H1 (cell line): ENCODE data around the gene HOXB7. TPM values are rescaled to one million over a fixed set of nuclear protein-coding genes. Genes with fewer than 3 reads are reported as not detected.

Experiments
- CTCF ChIA-PET: fragments of 300-600 bp; sonication (Branson Sonifier 250); formaldehyde crosslinking; loops from one replicate; lab custom pipeline; 2021; ENCODE audit not compliant: partially characterized antibody; lab: Charles Lee
- POLR2A ChIA-PET: fragments of 300-600 bp; sonication (Branson Sonifier 250); formaldehyde crosslinking; loops from one replicate; lab custom pipeline; 2021; ENCODE audit warnings: inconsistent platforms; ENCODE audit not compliant: partially characterized antibody; lab: Charles Lee
- DNase-seq, 2 experiments: peaks; one replicate each; pipeline versions ENCODE4 v3.0.0 to v3.0.0-alpha.2; 2010 to 2022; ENCODE audit warnings: low spot score in 2 of 2, low read depth in 1 of 2, mixed read lengths in 1 of 2
- FAIRE-seq: peaks from 2 replicates; lab custom pipeline; 2011; peaks lifted over from hg19 to GRCh38; lab: Jason Lieb, UNC
- H2AFZ ChIP-seq: 2 replicates; pipeline ENCODE4 v1.8.1; 2012; ENCODE audit warnings: low read length, inconsistent platforms
- H2AK5ac ChIP-seq: 2 replicates; pipeline ENCODE4 v1.6.1; 2013; ENCODE audit warnings: low read depth, low read length
- H2BK120ac ChIP-seq: replicated peaks from 2 replicates; pipeline ENCODE3; 2013; ENCODE audit warnings: low read depth, low read length, inconsistent platforms
- H2BK12ac ChIP-seq: 2 replicates; pipeline ENCODE4 v1.6.1; 2013; ENCODE audit warnings: low read depth, low read length
- H2BK15ac ChIP-seq: 2 replicates; pipeline ENCODE4 v1.6.1; 2013; ENCODE audit warnings: low read length
- H2BK20ac ChIP-seq: 2 replicates; pipeline ENCODE4 v1.6.1; 2013; ENCODE audit warnings: low read length
- H2BK5ac ChIP-seq: 2 replicates; pipeline ENCODE4 v1.6.1; 2013; ENCODE audit warnings: low read depth, low read length
- H3K14ac ChIP-seq: 2 replicates; pipeline ENCODE4 v1.6.1; 2013; ENCODE audit warnings: inconsistent platforms; ENCODE audit not compliant: insufficient read length
- H3K18ac ChIP-seq: 2 replicates; pipeline ENCODE4 v1.6.1; 2013; ENCODE audit warnings: low read length; ENCODE audit errors: extremely low read depth
- H3K23ac ChIP-seq: 2 replicates; pipeline ENCODE4 v1.6.1; 2013; ENCODE audit warnings: inconsistent platforms; ENCODE audit not compliant: insufficient read length
- H3K23me2 ChIP-seq: 2 replicates; pipeline ENCODE4 v1.6.1; 2013; ENCODE audit warnings: low read depth, low read length
- H3K27ac ChIP-seq: 2 replicates; pipeline ENCODE4 v1.6.1; 2011; ENCODE audit warnings: low read depth, low read length, inconsistent platforms
- H3K27me3 ChIP-seq, 4 experiments: replicated peaks in 1 of 4; 1 replicate in 1 of 4; 2 replicates in 3 of 4; pipeline versions ENCODE4 v1.6.1 to v1.8.1; 2011 to 2013; ENCODE audit warnings: low read length in 3 of 4, mild to moderate bottlenecking in 3 of 4, inconsistent platforms in 2 of 4, mixed read lengths in 2 of 4, moderate library complexity in 1 of 4; ENCODE audit not compliant: control insufficient read depth in 3 of 4, insufficient read depth in 3 of 4; ENCODE audit errors: extremely low read depth in 1 of 4
- H3K36me3 ChIP-seq, 4 experiments: 2 replicates each; pipeline versions ENCODE4 v1.6.1 to v1.8.1; 2011 to 2013; ENCODE audit warnings: mild to moderate bottlenecking in 4 of 4, low read length in 3 of 4, moderate library complexity in 2 of 4, control low read depth in 1 of 4, inconsistent platforms in 1 of 4; ENCODE audit not compliant: insufficient read depth in 4 of 4, control insufficient read depth in 2 of 4
- H3K4ac ChIP-seq: replicated peaks from 2 replicates; pipeline ENCODE3; 2013; ENCODE audit warnings: low read length, low read depth, mixed read lengths, inconsistent platforms; ENCODE audit not compliant: insufficient read length
- H3K4me1 ChIP-seq, 4 experiments: replicated peaks in 1 of 4; 1 replicate in 1 of 4; 2 replicates in 3 of 4; pipeline versions ENCODE4 v1.6.1 to v1.8.1; 2011 to 2013; ENCODE audit warnings: low read length in 3 of 4, inconsistent platforms in 2 of 4, mixed read lengths in 1 of 4; ENCODE audit not compliant: insufficient read depth in 4 of 4, control insufficient read depth in 3 of 4
- H3K4me2 ChIP-seq, 2 experiments: 2 replicates each; pipeline versions ENCODE4 v1.6.1 to v1.8.1; 2011 to 2013; ENCODE audit warnings: low read depth in 2 of 2, low read length in 2 of 2, control low read depth in 1 of 2, inconsistent platforms in 1 of 2, mild to moderate bottlenecking in 1 of 2; ENCODE audit not compliant: insufficient read depth in 1 of 2
- H3K4me3 ChIP-seq, 4 experiments: fragments of 200-600, 300-600 bp in 1 of 4; sonication (generic), shearing (Covaris generic), sonication (Bioruptor Twin) in 1 of 4; 2 replicates each; pipeline versions ENCODE4 v1.5.1 to v1.8.1; 2011 to 2016; ENCODE audit warnings: low read length in 4 of 4, low read depth in 3 of 4, control low read depth in 2 of 4, inconsistent platforms in 2 of 4, mild to moderate bottlenecking in 2 of 4, mixed read lengths in 1 of 4, moderate library complexity in 1 of 4; ENCODE audit not compliant: insufficient read depth in 2 of 4; ENCODE audit errors: extremely low read depth in 1 of 4
- H3K56ac ChIP-seq: replicated peaks from 2 replicates; pipeline ENCODE3; 2013; ENCODE audit warnings: low read depth, mild to moderate bottlenecking, mixed read lengths, low read length, inconsistent platforms; ENCODE audit not compliant: insufficient read length
- H3K79me1 ChIP-seq: 2 replicates; pipeline ENCODE4 v1.6.1; 2013; ENCODE audit warnings: low read depth, low read length, control low read depth
- H3K79me2 ChIP-seq, 2 experiments: 2 replicates each; pipeline versions ENCODE4 v1.6.1 to v1.8.1; 2012 to 2013; ENCODE audit warnings: low read length in 2 of 2, mild to moderate bottlenecking in 2 of 2, inconsistent platforms in 1 of 2; ENCODE audit not compliant: insufficient read depth in 2 of 2, control insufficient read depth in 1 of 2
- H3K9ac ChIP-seq, 4 experiments: replicated peaks in 1 of 4; 1 replicate in 1 of 4; 2 replicates in 3 of 4; pipeline versions ENCODE4 v1.6.1 to v1.8.1; 2011 to 2013; ENCODE audit warnings: low read depth in 3 of 4, low read length in 3 of 4, control low read depth in 2 of 4, mild to moderate bottlenecking in 2 of 4, moderate library complexity in 2 of 4, inconsistent platforms in 1 of 4; ENCODE audit errors: extremely low read depth in 1 of 4
- H3K9me3 ChIP-seq, 2 experiments: 2 replicates each; pipeline versions ENCODE4 v1.6.1 to v1.8.1; 2012 to 2013; ENCODE audit warnings: mild to moderate bottlenecking in 2 of 2, moderate library complexity in 2 of 2, control low read depth in 1 of 2, inconsistent platforms in 1 of 2, low read depth in 1 of 2, low read length in 1 of 2, mixed read lengths in 1 of 2; ENCODE audit not compliant: insufficient read depth in 2 of 2
- H4K20me1 ChIP-seq, 2 experiments: replicated peaks in 1 of 2; 2 replicates each; pipeline versions ENCODE3 to v1.8.1; 2011 to 2013; ENCODE audit warnings: inconsistent platforms in 2 of 2, low read length in 2 of 2, mild to moderate bottlenecking in 1 of 2; ENCODE audit not compliant: insufficient read depth in 2 of 2, control insufficient read depth in 1 of 2
- H4K5ac ChIP-seq: 2 replicates; pipeline ENCODE4 v1.6.1; 2013; ENCODE audit warnings: low read length, low read depth, mixed read lengths, inconsistent platforms; ENCODE audit not compliant: insufficient read length
- H4K8ac ChIP-seq: 2 replicates; pipeline ENCODE4 v1.8.0; 2013; ENCODE audit warnings: mild to moderate bottlenecking, moderate library complexity, low read length, inconsistent platforms; ENCODE audit not compliant: insufficient read depth; ENCODE audit errors: extremely low read depth
- H4K91ac ChIP-seq: replicated peaks from 2 replicates; pipeline ENCODE3; 2013; ENCODE audit warnings: low read length, mixed read lengths, inconsistent platforms; ENCODE audit not compliant: insufficient read length
- CBX8 ChIP-seq: fragments of 300-800, 300-1000 bp; sonication (generic); IDR thresholded peaks from 2 replicates; pipeline ENCODE4 v1.7.1; 2016; ENCODE audit warnings: low read depth, low read length, borderline replicate concordance
- USF2 ChIP-seq: IDR thresholded peaks from 2 replicates; pipeline ENCODE4 v1.6.1; 2011; ENCODE audit warnings: low read length, improper control_type of control experiment
- WGBS, 2 experiments: shearing (Covaris generic) in 1 of 2; methylation state at CpG; one replicate each; pipeline versions ENCODE4 v1.1.6 to v1.1.7; 2013 to 2015; ENCODE audit warnings: low lambda C conversion rate in 2 of 2, mixed read lengths in 2 of 2, inconsistent platforms in 1 of 2, low coverage in 1 of 2, missing lambda C conversion rate in 1 of 2; ENCODE audit not compliant: insufficient replicate concordance in 2 of 2, insufficient coverage in 1 of 2, insufficient read length in 1 of 2; ENCODE audit errors: extremely low coverage in 1 of 2, missing lambda C conversion rate in 1 of 2; 5-methylcytosine and 5-hydroxymethylcytosine counted together
- polyA plus RNA-seq, 7 experiments: library from polyadenylated mRNA; depleted of rRNA in 3 of 7; stranded (reverse) in 5 of 7; unstranded in 2 of 7; fragments of >200 nt in 5 of 7; fragments of 200-250 nt in 2 of 7; gene quantifications; 1 replicate in 5 of 7; 2 replicates in 1 of 7; 4 replicates in 1 of 7; pipeline versions ENCODE4 v1.2.1 to v1.2.3, GENCODE V29; 2011 to 2013; ENCODE audit warnings: missing spikeins in 2 of 7, mixed read lengths in 2 of 7
- total RNA-seq: library from RNA; stranded (reverse); fragmentation: NEBNext Ultra II Directional; extraction: Animal tissue kit (Norgen Biotek cat#: 25700); gene quantifications from 2 replicates; pipeline ENCODE4 v1.2.1, GENCODE V29; 2021
- TF ChIP-seq, protein P1 (sequence below): IDR thresholded peaks from 2 replicates; pipeline ENCODE4 v1.6.1; 2012; ENCODE audit warnings: inconsistent platforms

HOXB7 gene
- total and polyA plus RNA-seq, 2 of the 8 experiments (the other 6 are each of a cell fraction or from before 2014, with no cell fraction given) = not detected

DNA sequence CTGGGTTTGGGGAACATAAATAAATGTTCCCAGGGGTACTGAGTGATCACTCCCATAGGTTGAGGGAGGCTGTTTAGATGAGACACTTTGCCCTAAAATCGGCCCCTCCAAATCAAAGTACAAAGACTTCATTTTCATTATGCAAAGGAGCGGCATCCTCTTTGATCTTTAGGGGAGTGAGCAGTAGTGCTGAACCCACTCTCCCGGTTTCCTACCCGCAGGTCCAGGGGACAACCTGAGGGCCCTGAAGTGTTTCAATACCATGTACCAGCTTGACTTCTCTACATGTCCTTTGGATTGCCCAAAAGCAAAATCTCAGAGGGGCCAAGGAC lies 9.6 kb downstream of the HOXB7 start:
- TF ChIP-seq, protein P1, sequence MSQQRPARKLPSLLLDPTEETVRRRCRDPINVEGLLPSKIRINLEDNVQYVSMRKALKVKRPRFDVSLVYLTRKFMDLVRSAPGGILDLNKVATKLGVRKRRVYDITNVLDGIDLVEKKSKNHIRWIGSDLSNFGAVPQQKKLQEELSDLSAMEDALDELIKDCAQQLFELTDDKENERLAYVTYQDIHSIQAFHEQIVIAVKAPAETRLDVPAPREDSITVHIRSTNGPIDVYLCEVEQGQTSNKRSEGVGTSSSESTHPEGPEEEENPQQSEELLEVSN = no peak
- TF ChIP-seq CBX8 (0 out of 2 replicates have a peak, but pooled peaks have one; percentile 3), USF2 (no peak)
- Histone ChIP-seq H4K8ac (no peak overlapping the region), H4K91ac (no peak overlapping the region), H2AK5ac (no peak overlapping the region), H3K4me3 (no peak overlapping the region), H2BK5ac (no peak overlapping the region), H4K5ac (no peak overlapping the region), H3K56ac (no peak overlapping the region), H3K4ac (no peak overlapping the region), H2AFZ (no peak overlapping the region), H2BK12ac (no peak overlapping the region), H2BK120ac (no peak overlapping the region), H3K79me2 (no peaks in the 10 kb centered on the region), H3K4me1 (peaks cover 0 to 6% (median 2%) of the 10 kb centered on the region in 4 experiments; a peak in 3 of 7 replicates), H3K27ac (no peak overlapping the region), H3K18ac (no peak overlapping the region), H3K27me3 (peaks cover 99 to 100% (median 100%) of the 10 kb centered on the region in 4 experiments), H3K23me2 (no peaks in the 10 kb centered on the region), H3K23ac (no peak overlapping the region), H2BK15ac (no peak overlapping the region), H3K9ac (no peak overlapping the region), H2BK20ac (no peak overlapping the region), H4K20me1 (peaks cover 32 to 57% of the 10 kb centered on the region in 2 experiments), H3K14ac (no peak overlapping the region), H3K79me1 (no peaks in the 10 kb centered on the region), H3K4me2 (no peak overlapping the region), H3K9me3 (no peaks in the 10 kb centered on the region), H3K36me3 (peaks cover 0 to 3% (median 0%) of the 10 kb centered on the region in 4 experiments; a peak in 1 of 8 replicates)
- ChIA-PET POLR2A (no interaction called here), CTCF (interaction anchor here (0.8 to 2.1 kb wide), 14 partner anchors 9 to 386 kb away, joined by 3 to 12 read pairs (median 4); no protein-coding TSS in a partner anchor)
- FAIRE-seq = no peak
- DNase-seq = no peak
- WGBS, 2 experiments = 33% methylated on average over 4 of the region's 4 CpGs; no CpG with 5 or more reads in 1 of the 2 experiments
